Adrenal gland (tissue), 5 donors: Measurements from ENCODE around the gene PDE4C.
"Not testable (repeated sequence)": the region's sequence is repeated elsewhere in the genome, so short reads cannot be mapped to it uniquely, and the experiment has no call there.

Experiments
- CTCF ChIP-seq, 6 experiments: fragments of 450-650 bp in 4 of 6; fragments of 200-600 bp in 2 of 6; sonication (generic) in 1 of 6; IDR thresholded peaks; 1 replicate in 5 of 6; 2 replicates in 1 of 6; pipeline versions ENCODE4 v1.5.1 to v1.8.0; 2016 to 2021; ENCODE audit warnings: antibody characterized with exemption in 6 of 6, mild to moderate bottlenecking in 2 of 6, moderate library complexity in 1 of 6
- POLR2A ChIP-seq, 2 donors: fragments of 450-650 bp; IDR thresholded peaks; one replicate each; pipeline ENCODE4 v1.6.1; 2017; ENCODE audit warnings: antibody characterized with exemption in 2 of 2, mild to moderate bottlenecking in 2 of 2, moderate library complexity in 1 of 2
- donor health status: DM: no; HTN: no; CAD: no.

GRCh38 chr19:18209912-18210311 lies 16.3 kb downstream of the PDE4C start:
- not testable (repeated sequence) for TF ChIP-seq POLR2A, CTCF (IDR thresholded peaks at IDR 0.05)
